Measurements from ENCODE around the gene TFF2. TPM values are rescaled to one million over a fixed set of nuclear protein-coding genes. Genes with fewer than 3 reads are reported as not detected.

TFF2 gene
- total and polyA plus RNA-seq, 2 of the 4 experiments (the other 2 are of a cell fraction), result not detected

- TF ChIP-seq RFX5 (IDR thresholded peaks at IDR 0.05; ENCODE audit: low read depth, low read length) (no peak), NFE2L2 (IDR thresholded peaks at IDR 0.05; ENCODE audit: low read depth, low read length) (no peak), RCOR1 (IDR thresholded peaks at IDR 0.05; ENCODE audit: insufficient replicate concordance, low read length) (no peak), CEBPB (IDR thresholded peaks at IDR 0.05; ENCODE audit: low read depth, low read length) (no peak), RAD21 (IDR thresholded peaks at IDR 0.05; ENCODE audit: low read length) (no peak), MAZ (IDR thresholded peaks at IDR 0.05; ENCODE audit: borderline replicate concordance, low read depth, low read length) (no peak), POLR2A (IDR thresholded peaks at IDR 0.05; ENCODE audit: low read depth, low read length) (no peak), MXI1 (IDR thresholded peaks at IDR 0.05; ENCODE audit: borderline replicate concordance, low read depth, low read length) (no peak), BHLHE40 (IDR thresholded peaks at IDR 0.05; ENCODE audit: low read depth, low read length) (no peak), CTCF (conservative IDR thresholded peaks at IDR 0.05; ENCODE audit: low read depth, low read length) (no peak), USF2 (IDR thresholded peaks at IDR 0.05; ENCODE audit: low read depth, low read length) (no peak), MAFK (IDR thresholded peaks at IDR 0.05; ENCODE audit: low read depth, low read length) (no peak), CHD1 (IDR thresholded peaks at IDR 0.05; ENCODE audit: low read depth, low read length) (no peak), FOS (IDR thresholded peaks at IDR 0.05; ENCODE audit: low read depth, low read length) (no peak), SMC3 (IDR thresholded peaks at IDR 0.05; ENCODE audit: low read depth, low read length) (no peak)
- TF ChIP-seq, protein P1, sequence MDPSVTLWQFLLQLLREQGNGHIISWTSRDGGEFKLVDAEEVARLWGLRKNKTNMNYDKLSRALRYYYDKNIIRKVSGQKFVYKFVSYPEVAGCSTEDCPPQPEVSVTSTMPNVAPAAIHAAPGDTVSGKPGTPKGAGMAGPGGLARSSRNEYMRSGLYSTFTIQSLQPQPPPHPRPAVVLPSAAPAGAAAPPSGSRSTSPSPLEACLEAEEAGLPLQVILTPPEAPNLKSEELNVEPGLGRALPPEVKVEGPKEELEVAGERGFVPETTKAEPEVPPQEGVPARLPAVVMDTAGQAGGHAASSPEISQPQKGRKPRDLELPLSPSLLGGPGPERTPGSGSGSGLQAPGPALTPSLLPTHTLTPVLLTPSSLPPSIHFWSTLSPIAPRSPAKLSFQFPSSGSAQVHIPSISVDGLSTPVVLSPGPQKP (IDR thresholded peaks at IDR 0.05; ENCODE audit: borderline replicate concordance, low read depth, low read length), result no peak
- no peaks in the 10 kb centered on the region for H3K9me1 ChIP-seq (ENCODE audit: insufficient read depth, low read length)
- H2BK5ac ChIP-seq (ENCODE audit: low read depth, low read length, poor library complexity, severe bottlenecking), result no peak overlapping the region
- no peak overlapping the region for H3K14ac ChIP-seq (replicated peaks; ENCODE audit: low read depth, low read length)
- no peak overlapping the region for H2BK20ac ChIP-seq (ENCODE audit: low read depth, low read length)
- H4K5ac ChIP-seq (ENCODE audit: low read depth, low read length), result no peak overlapping the region
- no peaks in the 10 kb centered on the region for H3K79me1 ChIP-seq (ENCODE audit: low read depth in 1 of 2, low read length in 2 of 2)
- ChIA-PET CTCF (no interaction called here), POLR2A (ENCODE audit: unreplicated experiment) (no interaction called here)
- in situ Hi-C loops (cut with MboI; ENCODE audit: low sequenced_read_pairs), result no loop called here
- no peak overlapping the region for H2AK5ac ChIP-seq (ENCODE audit: low read depth, low read length)
- no peak overlapping the region for H3K56ac ChIP-seq (ENCODE audit: extremely low read depth, insufficient read depth, low read length)
- no peak overlapping the region for H3K23ac ChIP-seq (ENCODE audit: low read depth, low read length)
- no peak overlapping the region for H3K9ac ChIP-seq (ENCODE audit: low read depth, low read length)
- no peak overlapping the region for H2AK9ac ChIP-seq (replicated peaks; ENCODE audit: low read depth, low read length, poor library complexity)
- no peaks in the 10 kb centered on the region for H3K9me3 ChIP-seq (ENCODE audit: control insufficient read depth, insufficient read depth, low read length)
- DNase-seq (no peak), ATAC-seq (ENCODE audit: low read depth) (no peak)
- WGBS, 2 experiments (ENCODE audit: extremely low coverage in 2 of 2, insufficient read length in 1 of 2), result 86% methylated on average over 3 of the region's 13 CpGs; no CpG with 5 or more reads in 1 of the 2 experiments
- H3K27ac ChIP-seq (ENCODE audit: insufficient read depth, low read length), result no peak overlapping the region
- H2BK15ac ChIP-seq (ENCODE audit: low read depth, low read length), result no peak overlapping the region
- intact Hi-C loops (cut with micrococcal nuclease), result no loop called here
- no peaks in the 10 kb centered on the region for H3K4me1 ChIP-seq (ENCODE audit: control insufficient read depth, insufficient read depth, low read length)
- no peak overlapping the region for H2BK120ac ChIP-seq (ENCODE audit: low read depth, low read length)
- no peaks in the 10 kb centered on the region for H4K20me1 ChIP-seq (ENCODE audit: insufficient read depth, low read length)
- peaks cover 17% of the 10 kb centered on the region for H3K27me3 ChIP-seq (ENCODE audit: control insufficient read depth, insufficient read depth, low read length)
- no peak overlapping the region for H3K18ac ChIP-seq (ENCODE audit: low read depth, low read length)
- no peaks in the 10 kb centered on the region for H3K36me3 ChIP-seq (ENCODE audit: control insufficient read depth, insufficient read depth, low read length)
- no peak overlapping the region for H2AFZ ChIP-seq (replicated peaks; ENCODE audit: low read length, poor library complexity)
- dilution Hi-C loops (cut with HindIII; ENCODE audit: low sequenced_read_pairs, unreplicated experiment), result no loop called here
- no TSS peak for BruUV-seq (replicated peaks)
- no peak overlapping the region for H4K8ac ChIP-seq (ENCODE audit: low read depth in 2 of 2, low read length in 2 of 2)
- no peak overlapping the region for H3K4ac ChIP-seq (ENCODE audit: low read depth, low read length)
- no peak overlapping the region for H4K91ac ChIP-seq (ENCODE audit: insufficient read depth, low read depth, low read length)
- H3K4me2 ChIP-seq (ENCODE audit: low read depth, low read length), result no peak overlapping the region
- H3K4me3 ChIP-seq (ENCODE audit: insufficient read depth, low read depth, low read length), result no peak overlapping the region
These were observed 8.1 kb upstream of the TFF2 start for GRCh38 chr21:42358937-42359336.
